ENCODE measurements around the gene KRTAP5-9.

KRTAP5-9 gene

GRCh38 chr11:71575723-71576424 lies 27.7 kb downstream of the KRTAP5-9 start:
- TF ChIP-seq TCF12 (IDR thresholded peaks at IDR 0.05; ENCODE audit: low read depth) (no peak), FOXM1 (IDR thresholded peaks at IDR 0.05; ENCODE audit: borderline replicate concordance, low read depth) (no peak), TEAD4 (IDR thresholded peaks at IDR 0.05) (no peak), RAD21 (IDR thresholded peaks at IDR 0.05; ENCODE audit: low read depth) (no peak), ZBTB7A (IDR thresholded peaks at IDR 0.05; ENCODE audit: low read depth) (no peak), TAF1 (IDR thresholded peaks at IDR 0.05; ENCODE audit: low read depth) (no peak), CREB1 (IDR thresholded peaks at IDR 0.05; ENCODE audit: low read depth) (no peak), REST (IDR thresholded peaks at IDR 0.05; ENCODE audit: low read depth) (no peak), YY1 (IDR thresholded peaks at IDR 0.05; ENCODE audit: low read depth) (no peak), EP300 (IDR thresholded peaks at IDR 0.05; ENCODE audit: borderline replicate concordance) (no peak), NFIC (IDR thresholded peaks at IDR 0.05) (no peak), CEBPB (IDR thresholded peaks at IDR 0.05) (no peak), MAX (IDR thresholded peaks at IDR 0.05) (no peak), USF1 (IDR thresholded peaks at IDR 0.05) (no peak), EGR1 (IDR thresholded peaks at IDR 0.05) (no peak)

- TF ChIP-seq CEBPB (IDR thresholded peaks at IDR 0.05) = no peak
- TF ChIP-seq USF1 (IDR thresholded peaks at IDR 0.05) = no peak
- no peak for TF ChIP-seq EGR1 (IDR thresholded peaks at IDR 0.05)
- no peak for TF ChIP-seq CREB1 (IDR thresholded peaks at IDR 0.05; ENCODE audit: low read depth)
- no peak for TF ChIP-seq REST (IDR thresholded peaks at IDR 0.05; ENCODE audit: low read depth)
- TF ChIP-seq EP300 (IDR thresholded peaks at IDR 0.05; ENCODE audit: borderline replicate concordance) = no peak
- TF ChIP-seq RAD21 (IDR thresholded peaks at IDR 0.05; ENCODE audit: low read depth) = no peak
- TF ChIP-seq ZBTB7A (IDR thresholded peaks at IDR 0.05; ENCODE audit: low read depth) = no peak
- no peak for TF ChIP-seq TAF1 (IDR thresholded peaks at IDR 0.05; ENCODE audit: low read depth)
- no peak for TF ChIP-seq TCF12 (IDR thresholded peaks at IDR 0.05; ENCODE audit: low read depth)
- TF ChIP-seq YY1 (IDR thresholded peaks at IDR 0.05; ENCODE audit: low read depth) = no peak
- TF ChIP-seq NFIC (IDR thresholded peaks at IDR 0.05) = no peak
- TF ChIP-seq MAX (IDR thresholded peaks at IDR 0.05) = no peak
- TF ChIP-seq TEAD4 (IDR thresholded peaks at IDR 0.05) = no peak
- TF ChIP-seq FOXM1 (IDR thresholded peaks at IDR 0.05; ENCODE audit: borderline replicate concordance, low read depth) = no peak
Observed at GRCh38 chr11:71577469-71578004, 29.3 kb downstream of the KRTAP5-9 start.

- TF ChIP-seq CEBPB (IDR thresholded peaks at IDR 0.05) = no peak
- TF ChIP-seq EGR1 (IDR thresholded peaks at IDR 0.05) = no peak
- TF ChIP-seq TAF1 (IDR thresholded peaks at IDR 0.05; ENCODE audit: low read depth) = no peak
- no peak for TF ChIP-seq TCF12 (IDR thresholded peaks at IDR 0.05; ENCODE audit: low read depth)
- no peak for TF ChIP-seq FOXM1 (IDR thresholded peaks at IDR 0.05; ENCODE audit: borderline replicate concordance, low read depth)
- no peak for TF ChIP-seq CREB1 (IDR thresholded peaks at IDR 0.05; ENCODE audit: low read depth)
- TF ChIP-seq EP300 (IDR thresholded peaks at IDR 0.05; ENCODE audit: borderline replicate concordance) = no peak
- TF ChIP-seq USF1 (IDR thresholded peaks at IDR 0.05) = no peak
- no peak for TF ChIP-seq NFIC (IDR thresholded peaks at IDR 0.05)
- no peak for TF ChIP-seq ZBTB7A (IDR thresholded peaks at IDR 0.05; ENCODE audit: low read depth)
- TF ChIP-seq REST (IDR thresholded peaks at IDR 0.05; ENCODE audit: low read depth) = no peak
- no peak for TF ChIP-seq TEAD4 (IDR thresholded peaks at IDR 0.05)
- TF ChIP-seq MAX (IDR thresholded peaks at IDR 0.05) = peak; percentile 86
- TF ChIP-seq RAD21 (IDR thresholded peaks at IDR 0.05; ENCODE audit: low read depth) = peak; percentile 48
- TF ChIP-seq YY1 (IDR thresholded peaks at IDR 0.05; ENCODE audit: low read depth) = 0 out of 2 replicates have a peak, but pooled peaks have one; percentile 25
Observed at GRCh38 chr11:71580057-71581003, 32.1 kb downstream of the KRTAP5-9 start.
